Activated T-helper 17 cell treated with anti-CD3 and anti-CD28 coated beads, Interleukin-2, amount 50 U/mL, for 72 hours (primary cell): ENCODE results near the gene CAMK2A. TPM values are rescaled to one million over a fixed set of nuclear protein-coding genes. Genes with fewer than 3 reads are reported as not detected.

ENCODE experiments used
- ATAC-seq: fragments of 150-1000 bp; cut with Tn5 transposase; replicated peaks from 2 replicates; pipeline ENCODE4 v1.10.0; 2021; ENCODE audit warnings: mild to moderate bottlenecking, moderate library complexity
- H3K27ac Mint-ChIP-seq: one replicate; pipeline ENCODE4 v1.8.0; 2022; ENCODE audit warnings: mixed read lengths
- H3K27me3 Mint-ChIP-seq: one replicate; pipeline ENCODE4 v1.8.0; 2022; ENCODE audit warnings: mixed read lengths
- H3K36me3 Mint-ChIP-seq: one replicate; pipeline ENCODE4 v1.8.0; 2022; ENCODE audit warnings: low read depth, mild to moderate bottlenecking, mixed read lengths
- H3K4me1 Mint-ChIP-seq: one replicate; pipeline ENCODE4 v1.8.0; 2022; ENCODE audit warnings: mixed read lengths
- H3K4me3 Mint-ChIP-seq: one replicate; pipeline ENCODE4 v1.8.0; 2022; ENCODE audit warnings: mild to moderate bottlenecking, mixed read lengths
- H3K9me3 Mint-ChIP-seq: one replicate; pipeline ENCODE4 v1.8.0; 2022; ENCODE audit warnings: mixed read lengths
- total RNA-seq, 2 donors: library from RNA; stranded (reverse); gene quantifications; one replicate each; pipeline ENCODE4 v1.2.3, GENCODE V29; 2022

The CAMK2A gene
- total RNA-seq, 2 donors from 2014 or later = not detected

DNA sequence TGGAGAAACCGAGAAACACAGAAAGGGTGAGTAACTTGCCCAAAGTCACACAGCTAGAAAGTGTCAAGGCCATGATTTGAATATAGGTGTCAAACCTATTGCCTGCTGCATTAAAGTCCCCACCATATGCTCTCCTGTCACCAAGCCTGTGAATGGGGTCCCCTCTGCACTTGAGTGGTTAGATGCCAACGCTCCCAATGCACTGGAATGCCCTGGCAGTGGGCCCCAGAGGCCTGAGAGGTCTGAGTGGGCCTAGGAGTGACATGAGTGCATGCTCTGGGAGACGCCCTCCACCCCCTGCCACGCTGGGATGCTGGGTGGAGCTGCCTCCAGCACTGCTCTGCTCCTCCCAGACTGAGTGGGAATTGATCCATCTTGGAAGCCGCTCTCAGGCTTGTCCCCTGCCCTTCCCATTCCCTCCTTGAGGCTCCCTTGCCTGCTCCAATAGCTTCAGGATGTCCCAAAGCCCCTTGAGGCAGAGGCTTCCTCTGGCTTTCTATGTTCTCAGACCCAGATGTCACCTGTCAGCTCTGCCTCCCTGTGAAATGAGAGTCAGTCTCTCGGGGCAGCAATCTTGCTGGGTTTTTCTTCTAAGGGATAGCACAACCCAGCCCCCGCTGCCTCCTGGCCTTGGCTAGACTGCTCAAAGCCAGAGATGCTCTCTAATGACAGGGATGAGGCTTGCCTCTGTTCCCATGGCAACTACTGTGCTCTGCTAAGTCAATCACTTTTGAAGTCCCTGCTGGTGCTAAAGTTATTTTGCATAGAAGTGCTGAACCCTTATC is 19.7 kb upstream of the CAMK2A start:
- Mint-ChIP-seq H3K9me3 (no peaks in the 10 kb centered on the region), H3K27me3 (no peaks in the 10 kb centered on the region), H3K4me1 (no peaks in the 10 kb centered on the region), H3K36me3 (no peaks in the 10 kb centered on the region), H3K4me3 (no peak overlapping the region), H3K27ac (no peak overlapping the region)
- ATAC-seq = no peak

DNA sequence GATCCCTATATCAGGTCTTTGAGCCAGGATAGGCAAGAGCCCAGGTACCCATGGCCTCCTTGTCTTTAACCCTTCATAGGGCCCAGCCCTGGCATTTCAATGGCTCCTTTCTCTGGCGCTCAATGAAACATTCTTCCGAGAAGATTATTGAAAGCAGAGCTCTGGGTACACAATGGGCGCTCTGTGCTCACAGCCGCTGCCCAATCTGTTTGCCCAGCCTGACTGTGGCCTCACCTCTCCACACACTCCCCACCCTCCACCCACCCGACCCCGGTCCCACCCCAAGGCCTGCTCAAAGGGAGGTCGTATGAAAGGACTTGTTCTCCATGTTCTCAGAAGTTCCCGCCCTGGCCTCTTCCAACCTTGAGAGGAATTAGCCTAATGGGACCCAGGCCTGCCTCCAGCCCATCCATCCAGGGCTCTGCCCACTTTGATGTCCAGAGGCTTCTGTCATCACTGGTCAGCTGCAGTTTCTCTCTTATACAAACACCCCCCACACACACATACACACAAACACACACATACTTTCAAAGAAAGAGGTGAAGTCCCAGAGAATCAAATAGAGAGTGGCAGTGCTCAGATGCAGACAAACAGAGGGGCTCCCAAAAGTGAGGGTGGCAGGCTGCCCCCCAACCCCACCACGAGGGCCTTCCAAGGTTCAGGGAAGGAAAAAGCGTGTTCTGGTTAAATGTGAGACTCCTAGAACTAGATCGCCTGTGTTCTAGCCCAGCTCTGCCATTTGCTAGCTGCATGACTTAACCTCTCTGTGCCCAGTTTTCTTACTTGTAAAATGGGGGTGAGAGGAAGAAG is 18.2 kb upstream of the CAMK2A start:
- no peak overlapping the region for H3K27ac Mint-ChIP-seq
- H3K9me3 Mint-ChIP-seq = no peaks in the 10 kb centered on the region
- H3K36me3 Mint-ChIP-seq = no peaks in the 10 kb centered on the region

DNA sequence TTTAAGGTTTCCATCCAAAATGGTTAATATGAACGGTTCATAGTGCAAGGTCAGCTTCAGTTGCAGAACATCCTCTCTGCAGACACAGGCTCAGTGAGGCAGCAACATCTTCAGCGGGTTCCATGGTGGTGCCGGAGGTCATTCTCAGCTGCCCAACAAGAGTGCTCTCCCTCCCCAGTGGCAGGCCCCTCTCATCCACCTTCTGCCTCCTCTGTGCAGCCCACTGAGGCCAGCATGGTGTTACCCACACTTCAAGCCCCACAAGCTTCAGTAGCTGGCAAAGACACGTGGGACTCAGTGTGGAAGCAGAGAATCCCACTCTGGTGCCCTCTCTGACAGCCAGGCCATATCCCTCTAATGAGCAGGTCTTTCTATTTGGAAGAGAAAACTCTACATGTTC is 17.2 kb upstream of the CAMK2A start:
- Mint-ChIP-seq H3K4me3 (no peak overlapping the region), H3K27me3 (peaks cover 7% of the 10 kb centered on the region), H3K4me1 (no peaks in the 10 kb centered on the region), H3K27ac (no peak overlapping the region), H3K36me3 (no peaks in the 10 kb centered on the region), H3K9me3 (no peaks in the 10 kb centered on the region)
- no peak for ATAC-seq

More for the DNA sequence above, 18.2 kb upstream of the CAMK2A start:
- Mint-ChIP-seq H3K4me3 (no peak overlapping the region), H3K27me3 (peaks cover 6% of the 10 kb centered on the region), H3K4me1 (no peaks in the 10 kb centered on the region)
- no peak for ATAC-seq

- no peak overlapping the region for H3K4me3 Mint-ChIP-seq
- ATAC-seq = no peak
- no peaks in the 10 kb centered on the region for H3K4me1 Mint-ChIP-seq
- no peaks in the 10 kb centered on the region for H3K36me3 Mint-ChIP-seq
- no peak overlapping the region for H3K27ac Mint-ChIP-seq
- H3K27me3 Mint-ChIP-seq = peaks cover 19% of the 10 kb centered on the region
- no peaks in the 10 kb centered on the region for H3K9me3 Mint-ChIP-seq
Observed at GRCh38 chr5:150305557-150305956, 16.0 kb upstream of the CAMK2A start.

DNA sequence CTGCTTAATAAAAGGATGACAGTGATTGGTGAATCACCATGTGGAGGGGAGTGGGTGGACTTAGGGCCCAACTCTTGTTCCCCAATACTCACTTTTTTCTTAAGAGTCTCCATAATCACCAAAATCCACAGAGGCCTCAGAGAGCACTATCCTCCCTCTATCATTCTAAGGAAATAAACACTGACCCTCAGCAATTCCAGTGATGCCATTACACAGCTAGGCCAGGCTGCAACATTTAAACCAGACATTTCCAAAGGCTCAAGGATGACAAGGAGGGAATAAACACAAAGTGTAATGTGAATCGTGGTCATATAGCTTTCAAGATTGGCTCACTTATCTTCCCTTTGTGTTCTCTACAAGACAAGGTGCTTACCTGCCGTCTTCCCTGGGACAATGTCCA is 15.5 kb upstream of the CAMK2A start:
- no peaks in the 10 kb centered on the region for H3K9me3 Mint-ChIP-seq
- no peaks in the 10 kb centered on the region for H3K4me1 Mint-ChIP-seq
- H3K4me3 Mint-ChIP-seq = no peak overlapping the region
- no peak for ATAC-seq
- no peaks in the 10 kb centered on the region for H3K36me3 Mint-ChIP-seq
- peaks cover 21% of the 10 kb centered on the region for H3K27me3 Mint-ChIP-seq
- no peak overlapping the region for H3K27ac Mint-ChIP-seq

GRCh38 chr5:150304481-150305081 is 15.0 kb upstream of the CAMK2A start:
- Mint-ChIP-seq H3K27ac (no peak overlapping the region), H3K9me3 (no peaks in the 10 kb centered on the region), H3K4me3 (no peak overlapping the region), H3K4me1 (no peaks in the 10 kb centered on the region), H3K36me3 (no peaks in the 10 kb centered on the region), H3K27me3 (peaks cover 26% of the 10 kb centered on the region)
- ATAC-seq = no peak

DNA sequence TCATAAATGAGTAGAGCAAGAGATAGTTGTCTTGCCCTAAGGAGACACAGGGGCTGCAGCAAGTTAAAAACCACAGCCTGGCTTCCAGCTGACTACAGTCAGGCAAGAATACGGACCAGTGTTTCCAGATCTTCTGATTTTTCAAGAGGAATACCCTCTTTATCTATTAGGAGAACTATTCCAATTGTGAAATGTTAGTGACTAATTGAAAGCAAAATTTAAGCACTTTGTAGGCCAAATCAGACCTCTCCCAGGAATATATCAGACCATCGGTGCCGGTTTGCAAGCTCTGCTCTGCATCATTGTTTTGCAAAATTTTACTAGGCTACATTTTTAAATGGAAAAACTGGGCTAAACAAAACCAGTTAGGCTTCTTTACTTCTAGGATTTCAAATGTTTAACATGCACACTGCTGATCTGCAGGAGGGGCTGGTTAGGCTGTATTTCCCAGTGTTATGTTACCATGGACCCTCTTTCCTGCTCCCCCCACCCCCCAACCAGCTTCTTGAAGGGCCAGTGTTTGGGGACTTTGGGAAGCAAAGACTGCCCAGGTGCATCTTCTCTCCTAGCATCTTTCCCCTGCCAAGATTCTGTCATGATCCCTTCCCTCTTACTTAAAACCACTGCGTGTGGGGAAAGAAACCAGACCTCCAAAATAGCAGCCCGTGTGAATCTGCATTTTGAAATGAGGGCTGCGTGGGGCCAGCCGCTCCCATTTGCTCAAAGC is 14.2 kb upstream of the CAMK2A start:
- Mint-ChIP-seq H3K27ac (no peak overlapping the region), H3K4me1 (no peaks in the 10 kb centered on the region), H3K4me3 (no peak overlapping the region), H3K9me3 (no peaks in the 10 kb centered on the region), H3K27me3 (peaks cover 27% of the 10 kb centered on the region), H3K36me3 (no peaks in the 10 kb centered on the region)
- ATAC-seq = no peak

- H3K27ac Mint-ChIP-seq = no peak overlapping the region
- no peak overlapping the region for H3K4me3 Mint-ChIP-seq
- no peaks in the 10 kb centered on the region for H3K4me1 Mint-ChIP-seq
- no peaks in the 10 kb centered on the region for H3K9me3 Mint-ChIP-seq
- no peak for ATAC-seq
- H3K36me3 Mint-ChIP-seq = no peaks in the 10 kb centered on the region
- H3K27me3 Mint-ChIP-seq = peaks cover 27% of the 10 kb centered on the region
Observed at GRCh38 chr5:150303070-150303615, 13.6 kb upstream of the CAMK2A start.

DNA sequence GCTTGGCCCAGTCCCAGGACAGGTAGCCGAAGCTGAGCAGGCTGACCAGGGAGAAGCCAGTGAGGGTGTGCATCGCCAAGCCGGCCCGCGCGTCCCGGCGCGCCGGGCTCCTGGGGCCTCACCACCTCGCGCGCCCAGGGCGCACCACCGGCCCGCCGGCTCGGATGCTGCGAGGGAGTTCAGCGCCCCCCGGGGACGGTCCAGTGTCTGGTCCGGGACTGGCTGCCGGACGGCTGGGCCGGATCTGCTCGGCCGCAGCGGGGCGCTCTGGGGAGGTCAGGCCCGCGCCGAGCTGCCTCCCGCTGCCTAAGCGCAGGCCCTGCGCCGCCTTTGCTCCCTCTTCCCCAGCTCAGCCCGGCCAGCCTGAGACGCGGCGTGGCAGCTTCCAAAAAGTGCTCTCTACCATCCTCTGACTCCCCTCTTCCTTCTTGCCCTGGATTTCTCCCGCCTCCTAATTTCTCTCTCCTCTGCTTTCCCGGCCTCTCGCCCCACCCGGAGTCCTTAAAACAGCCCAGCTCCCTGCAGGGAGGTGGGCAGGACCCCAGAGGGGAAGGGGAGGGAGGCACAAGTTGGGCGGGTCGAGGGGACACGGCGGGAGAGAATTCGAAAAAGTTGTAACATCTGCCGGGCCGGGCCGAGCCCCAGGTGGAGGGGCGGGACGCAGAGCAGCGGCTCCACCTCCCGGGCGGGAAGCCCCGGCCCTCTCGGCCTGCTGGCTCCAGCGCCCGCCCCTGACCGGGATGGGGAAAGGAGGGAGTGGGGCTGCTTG is 12.9 kb upstream of the CAMK2A start, which contains the start of gene ARSI:
Gene ARSI (minus strand): TSS at position 605 of the 769 bp plus-strand sequence. CDS start 532 bp downstream, at position 73.
- no peaks in the 10 kb centered on the region for H3K9me3 Mint-ChIP-seq
- no peaks in the 10 kb centered on the region for H3K4me1 Mint-ChIP-seq
- no peak within 1 kb of the TSS for H3K27ac Mint-ChIP-seq
- no peak for ATAC-seq
- no peak within 1 kb of the TSS for H3K4me3 Mint-ChIP-seq
- H3K36me3 Mint-ChIP-seq = no peaks in the 10 kb centered on the region
- H3K27me3 Mint-ChIP-seq = peaks cover 27% of the 10 kb centered on the region

DNA sequence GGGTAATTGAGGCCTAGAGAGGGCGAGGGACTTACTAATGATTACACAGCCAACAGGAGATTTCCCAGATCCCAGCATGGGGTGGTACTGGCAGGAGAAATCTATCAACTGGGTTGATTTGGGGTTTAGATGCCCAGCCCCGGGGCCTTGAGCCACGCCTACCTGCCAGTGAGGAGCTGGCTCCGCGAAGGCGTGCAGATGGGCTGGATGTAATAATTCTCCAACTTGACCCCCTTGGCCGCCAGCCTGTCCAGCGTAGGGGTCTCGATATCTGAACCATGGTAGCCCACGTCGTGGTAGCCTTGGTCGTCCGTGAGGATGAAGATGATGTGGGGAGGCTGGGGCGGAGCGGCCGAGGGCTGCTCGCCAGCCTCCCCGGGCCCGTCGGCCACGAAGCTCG is 12.3 kb upstream of the CAMK2A start:
- no peak for ATAC-seq
- no peaks in the 10 kb centered on the region for H3K36me3 Mint-ChIP-seq
- H3K27ac Mint-ChIP-seq = no peak overlapping the region
- H3K4me1 Mint-ChIP-seq = no peaks in the 10 kb centered on the region
- H3K4me3 Mint-ChIP-seq = no peak overlapping the region
- no peaks in the 10 kb centered on the region for H3K9me3 Mint-ChIP-seq
- peaks cover 27% of the 10 kb centered on the region for H3K27me3 Mint-ChIP-seq

DNA sequence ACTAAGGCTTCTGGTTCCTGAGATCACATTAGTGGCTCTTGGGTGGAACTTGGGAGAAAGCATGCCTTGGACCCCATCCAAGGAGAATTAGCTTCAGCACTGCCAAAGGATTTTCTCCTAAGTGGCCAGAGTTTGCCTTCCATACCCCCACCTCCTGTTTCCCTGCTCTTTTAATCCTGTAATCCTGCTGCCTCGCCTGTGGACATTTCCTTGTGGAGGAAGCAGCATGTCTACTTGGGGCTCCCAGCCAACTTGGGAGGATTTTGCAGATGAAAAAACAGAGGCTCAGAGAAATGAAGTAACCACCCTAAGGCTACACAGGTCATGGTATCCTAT is 11.6 kb upstream of the CAMK2A start:
- Mint-ChIP-seq H3K27me3 (peaks cover 27% of the 10 kb centered on the region), H3K4me1 (no peaks in the 10 kb centered on the region), H3K4me3 (no peak overlapping the region), H3K36me3 (no peaks in the 10 kb centered on the region), H3K27ac (no peak overlapping the region), H3K9me3 (no peaks in the 10 kb centered on the region)
- ATAC-seq = no peak

- no peak overlapping the region for H3K27ac Mint-ChIP-seq
- H3K27me3 Mint-ChIP-seq = peaks cover 27% of the 10 kb centered on the region
Observed at GRCh38 chr5:150300496-150301169, 11.1 kb upstream of the CAMK2A start.

More at GRCh38 chr5:150300496-150301169, 11.1 kb upstream of the CAMK2A start:
- Mint-ChIP-seq H3K4me1 (no peaks in the 10 kb centered on the region), H3K4me3 (no peak overlapping the region), H3K36me3 (no peaks in the 10 kb centered on the region), H3K9me3 (no peaks in the 10 kb centered on the region)
- ATAC-seq = no peak
